Ovary (tissue), 9 donors: Measurements from ENCODE around the gene LRP8. TPM values are rescaled to one million over a fixed set of nuclear protein-coding genes. Genes with fewer than 3 reads are reported as not detected.

ENCODE experiments used
- DNase-seq, 5 donors: peaks; one replicate each; pipeline ENCODE4 v3.0.0-alpha.2; 2019 to 2020
- H3K27ac ChIP-seq, 2 donors: fragments of 200-600 bp; one replicate each; pipeline versions ENCODE4 v1.5.1 to v1.8.0; 2019 to 2022
- H3K27me3 ChIP-seq: fragments of 200-600 bp; one replicate; pipeline ENCODE4 v1.8.0; 2022
- H3K36me3 ChIP-seq: fragments of 200-600 bp; sonication (generic); one replicate; pipeline ENCODE4 v1.5.1; 2019
- H3K4me1 ChIP-seq: one replicate; pipeline ENCODE4 v1.8.1; 2013; ENCODE audit warnings: mild to moderate bottlenecking, moderate library complexity; ENCODE audit not compliant: insufficient read depth
- H3K4me3 ChIP-seq: fragments of 200-600 bp; sonication (generic); one replicate; pipeline ENCODE4 v1.5.1; 2017
- H3K9me3 ChIP-seq, 2 donors: fragments of 200-600 bp in 1 of 2; sonication (generic) in 1 of 2; one replicate each; pipeline versions ENCODE4 v1.5.1 to v1.8.1; 2013 to 2019; ENCODE audit warnings: mild to moderate bottlenecking in 1 of 2, moderate library complexity in 1 of 2
- EP300 ChIP-seq: sonication (generic); formaldehyde crosslinking; IDR thresholded peaks from one replicate; pipeline ENCODE4 v1.6.1; 2017; ENCODE audit warnings: antibody characterized with exemption
- POLR2A ChIP-seq: fragments of 450-650 bp; IDR thresholded peaks from one replicate; pipeline ENCODE4 v1.6.1; 2017; ENCODE audit warnings: antibody characterized with exemption, mild to moderate bottlenecking, moderate library complexity
- WGBS, 3 donors: extraction: QIAGEN DNeasy Blood & Tissue Kit in 1 of 3; methylation state at CpG; one replicate each; pipeline versions ENCODE4 v1.1.5 to v1.1.7; 2013 to 2017; 5-methylcytosine and 5-hydroxymethylcytosine counted together
- intact Hi-C, 4 donors: fragments of 100-400 bp; cut with DNase I; formaldehyde crosslinking; loops; one replicate each; pipeline versions ENCODE4 v1.11.0 to v1.15.1; 2022 to 2023
- polyA plus RNA-seq, 2 donors: library from polyadenylated mRNA; stranded (reverse); fragments of 200-250 nt in 1 of 2; fragments of 350-450 nt in 1 of 2; fragmentation: Illumina TruSeq in 1 of 2; extraction: RNeasy Lipid Tissue Mini Kit (QIAGEN cat#74804) in 1 of 2; gene quantifications; one replicate each; pipeline ENCODE4 v1.2.3, GENCODE V29; 2013 to 2014
- total RNA-seq, 7 donors: library from RNA; depleted of rRNA in 2 of 7; stranded (reverse); fragments of >200 nt in 2 of 7; fragmentation: NEBNext Ultra II Directional in 3 of 7; extraction: Animal tissue kit (Norgen Biotek cat#: 25700) in 3 of 7; gene quantifications; one replicate each; pipeline versions ENCODE4 v1.1.0 to v1.2.4, GENCODE V29; 2016 to 2023
- TF ChIP-seq, protein P1 (sequence below), 3 donors: fragments of 450-650 bp in 2 of 3; fragments of 200-600 bp in 1 of 3; IDR thresholded peaks; one replicate each; pipeline versions ENCODE4 v1.5.1 to v1.8.0; 2016 to 2022; ENCODE audit warnings: antibody characterized with exemption in 3 of 3, mild to moderate bottlenecking in 1 of 3
- donor health status: DM: no; HTN: no; CAD: no; lungs with moderate emphysema.
- donor health status: DM: no; HTN: no; CAD: no.
- donor health status: Bipolar disorder and iron deficiency.
- donor health status: DM: yes; HTN: yes; CAD: no.
- donor health status: DM: no; HTN: no; CAD: no.
- donor health status: DM: yes; HTN: yes; CAD: no.

The LRP8 gene
- total and polyA plus RNA-seq, 9 donors: 1.2 to 10.6 (median 2.2) TPM

DNA sequence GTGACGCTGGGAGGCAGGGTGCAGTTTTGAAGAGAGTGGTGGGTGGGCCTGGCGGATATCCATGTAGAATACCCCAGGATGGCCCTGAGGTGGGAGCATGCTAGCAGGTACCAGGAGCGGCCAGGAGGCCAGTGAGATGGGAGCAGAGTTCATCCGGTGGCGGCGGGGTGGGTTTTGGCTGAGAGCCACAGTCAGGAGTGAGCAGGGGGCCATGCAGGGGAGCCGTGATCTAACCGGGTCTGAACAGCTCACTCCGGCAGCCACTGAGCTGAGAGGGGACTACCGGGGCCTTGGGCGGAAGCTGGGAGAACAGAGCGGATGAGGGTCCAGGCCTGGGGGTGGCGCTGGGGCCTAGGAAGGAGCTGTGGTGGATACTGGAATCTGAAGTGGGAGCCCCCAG lies 47.6 kb upstream of the LRP8 start:
- intact Hi-C loops: loop anchor here in 1 of 4 donors (5.0 kb wide), 1 partner anchor 1457 kb away; no protein-coding TSS in a partner anchor
- no peak overlapping the region for H3K27ac ChIP-seq
- H3K4me1 ChIP-seq: no peaks in the 10 kb centered on the region
- peak in 2 of 5 donors; percentile 10 to 15 for DNase-seq
- TF ChIP-seq, protein P1, sequence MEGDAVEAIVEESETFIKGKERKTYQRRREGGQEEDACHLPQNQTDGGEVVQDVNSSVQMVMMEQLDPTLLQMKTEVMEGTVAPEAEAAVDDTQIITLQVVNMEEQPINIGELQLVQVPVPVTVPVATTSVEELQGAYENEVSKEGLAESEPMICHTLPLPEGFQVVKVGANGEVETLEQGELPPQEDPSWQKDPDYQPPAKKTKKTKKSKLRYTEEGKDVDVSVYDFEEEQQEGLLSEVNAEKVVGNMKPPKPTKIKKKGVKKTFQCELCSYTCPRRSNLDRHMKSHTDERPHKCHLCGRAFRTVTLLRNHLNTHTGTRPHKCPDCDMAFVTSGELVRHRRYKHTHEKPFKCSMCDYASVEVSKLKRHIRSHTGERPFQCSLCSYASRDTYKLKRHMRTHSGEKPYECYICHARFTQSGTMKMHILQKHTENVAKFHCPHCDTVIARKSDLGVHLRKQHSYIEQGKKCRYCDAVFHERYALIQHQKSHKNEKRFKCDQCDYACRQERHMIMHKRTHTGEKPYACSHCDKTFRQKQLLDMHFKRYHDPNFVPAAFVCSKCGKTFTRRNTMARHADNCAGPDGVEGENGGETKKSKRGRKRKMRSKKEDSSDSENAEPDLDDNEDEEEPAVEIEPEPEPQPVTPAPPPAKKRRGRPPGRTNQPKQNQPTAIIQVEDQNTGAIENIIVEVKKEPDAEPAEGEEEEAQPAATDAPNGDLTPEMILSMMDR (IDR thresholded peaks at IDR 0.05): no peak
- no peak for TF ChIP-seq POLR2A
- no peak for TF ChIP-seq EP300
- H3K27me3 ChIP-seq: no peaks in the 10 kb centered on the region
- H3K36me3 ChIP-seq: no peaks in the 10 kb centered on the region
- no peak overlapping the region for H3K4me3 ChIP-seq
- H3K9me3 ChIP-seq: no peaks in the 10 kb centered on the region
- WGBS, 3 donors: 60 to 64% (median 61%) methylated on average over 13 of the region's 13 CpGs

DNA sequence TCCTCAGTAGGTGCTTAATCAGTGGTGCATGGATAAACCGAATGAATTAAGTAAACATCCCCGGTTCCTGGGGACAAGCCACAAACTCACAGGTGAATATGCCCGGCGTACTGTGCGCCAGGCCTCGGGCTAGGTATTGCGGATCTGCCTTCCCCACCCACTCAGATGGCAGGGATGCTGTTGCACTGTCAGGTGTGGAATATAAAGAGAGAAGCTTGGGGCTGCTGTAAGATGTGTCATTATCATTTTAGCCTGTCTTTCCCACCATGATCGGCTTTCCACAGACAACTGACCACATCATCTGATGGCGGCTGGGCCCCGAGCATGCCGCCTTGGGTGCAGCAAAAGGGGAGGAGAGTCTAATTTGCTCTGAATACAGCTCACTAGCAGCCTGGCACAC lies 45.4 kb upstream of the LRP8 start:
- 93 to 98% (median 94%) methylated on average over 11 of the region's 11 CpGs for WGBS, 3 donors
- no peak overlapping the region for H3K4me3 ChIP-seq
- intact Hi-C loops: no loop called here
- no peaks in the 10 kb centered on the region for H3K36me3 ChIP-seq
- no peak overlapping the region for H3K27ac ChIP-seq
- TF ChIP-seq EP300: no peak
- TF ChIP-seq POLR2A: no peak
- TF ChIP-seq, protein P1 (IDR thresholded peaks at IDR 0.05): no peak
- H3K4me1 ChIP-seq: no peaks in the 10 kb centered on the region
- H3K27me3 ChIP-seq: no peaks in the 10 kb centered on the region
- peak in 2 of 5 donors; percentile 2 to 8 for DNase-seq
- no peaks in the 10 kb centered on the region for H3K9me3 ChIP-seq

DNA sequence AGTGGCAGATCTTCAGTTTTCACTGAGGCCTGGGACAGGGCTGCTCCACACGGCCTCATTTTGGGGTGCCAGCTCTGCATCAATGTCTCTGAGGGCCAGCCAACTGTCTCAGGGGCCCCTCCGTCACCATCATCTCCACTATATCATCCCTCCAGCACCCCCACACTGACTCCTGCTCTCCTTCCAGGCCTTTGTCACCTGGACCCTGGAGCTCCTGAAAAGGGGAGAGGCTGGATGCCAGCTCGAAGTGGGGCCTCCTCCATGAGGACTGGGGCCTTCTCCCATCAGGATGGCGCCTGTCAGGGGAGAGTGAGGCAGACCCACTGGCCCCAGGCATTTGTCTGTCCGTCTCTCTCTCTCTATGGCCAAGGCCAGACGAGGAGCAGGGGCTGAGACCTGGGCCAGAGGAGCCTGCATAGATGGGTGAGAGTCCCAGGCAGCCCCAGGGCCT lies 44.7 kb upstream of the LRP8 start:
- intact Hi-C loops: no loop called here
- Histone ChIP-seq H3K4me1 (no peaks in the 10 kb centered on the region), H3K36me3 (no peaks in the 10 kb centered on the region), H3K27me3 (no peaks in the 10 kb centered on the region), H3K27ac (no peak overlapping the region), H3K4me3 (no peak overlapping the region), H3K9me3 (no peaks in the 10 kb centered on the region)
- TF ChIP-seq POLR2A (no peak), EP300 (no peak)
- TF ChIP-seq, protein P1 (IDR thresholded peaks at IDR 0.05): no peak
- 87 to 94% (median 89%) methylated on average over 6 of the region's 6 CpGs for WGBS, 3 donors
- peak in 2 of 5 donors; percentile 1 to 4 for DNase-seq

DNA sequence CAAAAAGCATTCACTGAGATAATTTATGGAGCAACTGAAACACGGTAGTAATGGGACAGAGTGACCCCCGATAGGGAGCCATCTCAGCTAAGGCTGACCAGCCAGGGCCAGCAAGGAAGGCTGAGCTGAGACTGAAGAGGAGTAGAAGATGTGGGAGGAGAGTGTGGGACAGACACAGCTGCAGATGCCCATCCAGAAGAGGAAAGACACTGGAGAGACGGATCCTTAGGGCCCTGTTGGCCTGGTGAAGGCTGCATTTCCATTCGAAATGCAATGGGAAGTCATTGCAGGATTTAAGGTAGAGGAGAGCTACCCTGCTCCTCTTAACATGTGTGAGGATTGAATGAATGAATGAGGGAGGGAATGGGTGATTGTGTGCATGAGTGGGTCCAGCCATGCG lies 44.0 kb upstream of the LRP8 start:
- intact Hi-C loops: no loop called here
- DNase-seq: peak in 2 of 5 donors; percentile 1 to 6
- WGBS, 3 donors: 80 to 83% (median 81%) methylated on average over 5 of the region's 5 CpGs
- no peaks in the 10 kb centered on the region for H3K36me3 ChIP-seq
- TF ChIP-seq POLR2A (no peak), EP300 (no peak)
- TF ChIP-seq, protein P1 (IDR thresholded peaks at IDR 0.05): no peak
- H3K4me3 ChIP-seq: no peak overlapping the region
- H3K9me3 ChIP-seq: no peaks in the 10 kb centered on the region
- no peak overlapping the region for H3K27ac ChIP-seq
- no peaks in the 10 kb centered on the region for H3K27me3 ChIP-seq
- no peaks in the 10 kb centered on the region for H3K4me1 ChIP-seq
